CD4-positive, alpha-beta T cell treated with Interleukin-10 for 1 hour (primary cell): Measurements from ENCODE around the gene PIGA.

Experiments
- DNase-seq: peaks from one replicate; pipeline ENCODE4 v3.0.0-alpha.2; 2020

Gene PIGA

DNA sequence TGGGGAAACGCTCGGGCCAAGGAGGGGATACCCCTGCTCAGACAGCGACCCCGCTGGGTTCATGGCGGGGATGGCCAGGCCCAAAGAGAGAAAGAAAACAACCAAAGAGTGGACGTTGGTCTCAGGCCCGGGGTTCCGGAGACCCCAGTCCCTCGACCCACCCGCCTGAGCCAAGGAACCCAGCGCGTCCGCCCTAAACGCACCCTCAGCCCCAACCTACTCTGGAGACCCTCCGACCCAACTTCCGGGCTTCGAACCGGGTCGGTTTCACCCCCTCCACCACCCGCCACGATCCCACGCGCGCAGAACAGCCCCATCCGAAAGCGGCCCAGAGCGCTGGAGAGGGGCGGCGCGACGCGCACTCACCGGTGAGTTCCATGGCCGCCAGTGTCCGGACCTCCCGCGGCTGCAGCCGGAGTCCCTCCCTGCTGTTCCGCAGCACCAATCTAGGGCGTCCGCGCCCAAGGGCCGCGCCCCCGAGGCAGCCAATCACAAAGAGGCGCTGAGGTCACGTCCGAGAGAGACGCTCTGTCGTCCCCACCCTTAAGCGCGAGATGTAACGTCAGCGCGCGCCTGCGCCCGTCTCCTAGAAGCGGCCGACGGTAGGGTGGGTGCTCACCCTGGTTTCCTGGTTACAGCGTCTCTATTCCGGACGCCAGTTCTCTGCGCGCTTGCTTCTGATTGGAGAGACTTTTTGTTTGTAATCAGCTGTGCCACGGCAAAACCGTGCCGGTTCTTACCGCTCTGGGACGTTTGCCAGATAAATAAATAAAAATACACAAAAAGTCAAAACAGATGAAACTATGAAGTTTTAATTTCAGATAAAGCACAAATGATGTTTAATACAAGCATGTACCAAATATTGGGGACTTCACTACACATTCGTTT lies at the start of gene PIGA:
Gene PIGA, minus strand, starts transcription at position 389 of the 888 bp plus-strand sequence. CDS start 3,593 bp downstream, outside the sequence.
- DNase-seq = peak; percentile 94

DNA sequence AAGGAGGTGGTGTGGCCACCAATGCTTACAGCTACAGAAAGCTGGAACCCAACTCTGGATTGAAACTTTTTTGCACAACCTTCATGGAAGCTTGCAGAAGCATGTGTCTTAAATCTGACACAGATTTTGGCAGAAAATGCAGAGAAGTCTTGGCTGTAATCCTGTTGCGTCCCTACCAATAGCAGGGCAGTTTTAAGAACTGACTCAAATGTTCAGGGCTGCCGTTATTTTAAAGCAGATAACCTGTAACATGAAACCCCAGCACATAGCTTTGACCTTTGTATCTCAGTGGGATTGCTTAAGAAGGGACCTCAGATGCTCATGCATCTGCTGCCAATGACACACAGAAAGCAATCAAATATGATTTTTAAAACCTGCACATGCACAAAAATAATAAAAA lies 49.0 kb upstream of the PIGA start, which contains the start of gene VEGFD:
Gene VEGFD, minus strand, starts transcription at position 110 of the 400 bp plus-strand sequence. CDS start 467 bp downstream, outside the sequence.
- DNase-seq = no peak

DNA sequence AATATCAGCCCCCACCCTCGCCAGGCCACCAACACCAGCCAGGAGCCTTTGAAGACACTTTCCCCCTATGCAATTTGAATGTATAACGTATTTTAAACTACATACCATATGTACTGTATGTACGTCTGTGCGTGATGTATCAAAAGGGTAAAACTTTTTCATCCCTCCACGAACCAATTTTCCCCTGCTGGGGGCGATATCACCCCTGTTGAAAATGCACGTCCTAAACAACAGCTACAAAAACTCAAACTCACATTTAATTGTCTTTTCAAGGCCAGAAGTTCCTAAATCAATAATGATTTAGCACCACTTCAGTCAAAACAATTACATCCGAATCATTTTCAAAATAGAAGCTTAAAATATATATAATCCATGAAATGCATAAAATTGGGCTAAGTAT lies 47.5 kb upstream of the PIGA start:
- DNase-seq = no peak

DNA sequence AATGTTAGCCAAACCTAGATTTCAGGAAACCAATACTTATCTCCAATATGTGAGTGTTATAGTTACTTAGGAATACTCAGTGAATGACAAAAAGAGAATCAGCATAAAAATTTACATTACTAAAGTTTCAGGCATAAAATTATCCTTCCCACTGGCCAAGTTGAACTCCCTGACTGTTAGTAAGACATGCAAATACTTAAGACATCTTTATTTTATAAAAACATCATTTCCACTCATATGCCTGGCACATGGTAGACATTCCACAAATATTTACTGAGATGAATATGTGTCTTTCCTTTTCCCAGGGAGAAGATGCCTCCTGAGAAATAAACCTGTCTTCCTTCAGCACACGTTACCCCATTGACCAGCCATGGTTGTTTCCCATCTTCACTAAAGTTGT lies 41.6 kb upstream of the PIGA start:
- no peak for DNase-seq

DNA sequence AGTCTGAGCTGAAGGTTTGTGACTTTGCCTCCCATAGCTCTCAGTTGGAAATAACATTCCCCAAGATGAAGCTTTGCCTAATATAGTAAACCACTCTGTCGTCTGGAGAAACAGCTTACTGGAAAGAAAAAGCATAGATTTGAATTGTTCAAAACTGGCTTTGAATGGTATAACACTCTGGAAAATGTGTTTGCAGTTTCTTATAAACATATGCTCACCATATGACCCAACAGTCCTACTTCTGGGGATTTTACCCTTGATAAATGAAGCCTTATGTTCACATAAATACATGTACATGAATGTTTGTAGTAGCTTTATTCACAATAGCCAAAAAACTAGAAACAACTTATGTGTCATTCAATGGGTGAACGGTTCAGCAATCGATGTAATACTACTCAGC lies 38.7 kb upstream of the PIGA start:
- no peak for DNase-seq

GRCh38 chrX:15366506-15367352 lies 31.4 kb upstream of the PIGA start:
- no peak for DNase-seq

DNA sequence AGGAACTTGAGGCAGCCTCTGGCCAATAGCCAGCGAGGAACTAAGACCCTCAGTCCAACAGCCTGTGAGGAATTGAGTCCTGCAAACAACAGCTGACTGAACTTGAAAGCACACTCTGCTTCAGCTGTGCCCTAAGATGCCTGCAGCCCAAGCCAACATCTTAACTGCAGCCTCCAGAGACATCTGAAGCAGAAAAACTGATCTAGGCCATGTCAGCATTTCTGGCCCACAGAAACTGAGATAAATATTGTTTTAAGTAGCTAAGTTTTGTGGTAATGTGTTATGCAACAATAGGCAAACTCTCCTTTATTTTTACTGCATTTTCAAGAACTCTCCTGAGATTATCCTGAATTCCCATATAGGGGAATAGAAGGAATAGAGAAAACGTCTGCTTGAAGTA lies 24.4 kb upstream of the PIGA start:
- no peak for DNase-seq

GRCh38 chrX:15358533-15358932 lies 23.2 kb upstream of the PIGA start:
- no peak for DNase-seq

- DNase-seq = no peak
These were observed 21.1 kb upstream of the PIGA start for GRCh38 chrX:15356444-15356843.

DNA sequence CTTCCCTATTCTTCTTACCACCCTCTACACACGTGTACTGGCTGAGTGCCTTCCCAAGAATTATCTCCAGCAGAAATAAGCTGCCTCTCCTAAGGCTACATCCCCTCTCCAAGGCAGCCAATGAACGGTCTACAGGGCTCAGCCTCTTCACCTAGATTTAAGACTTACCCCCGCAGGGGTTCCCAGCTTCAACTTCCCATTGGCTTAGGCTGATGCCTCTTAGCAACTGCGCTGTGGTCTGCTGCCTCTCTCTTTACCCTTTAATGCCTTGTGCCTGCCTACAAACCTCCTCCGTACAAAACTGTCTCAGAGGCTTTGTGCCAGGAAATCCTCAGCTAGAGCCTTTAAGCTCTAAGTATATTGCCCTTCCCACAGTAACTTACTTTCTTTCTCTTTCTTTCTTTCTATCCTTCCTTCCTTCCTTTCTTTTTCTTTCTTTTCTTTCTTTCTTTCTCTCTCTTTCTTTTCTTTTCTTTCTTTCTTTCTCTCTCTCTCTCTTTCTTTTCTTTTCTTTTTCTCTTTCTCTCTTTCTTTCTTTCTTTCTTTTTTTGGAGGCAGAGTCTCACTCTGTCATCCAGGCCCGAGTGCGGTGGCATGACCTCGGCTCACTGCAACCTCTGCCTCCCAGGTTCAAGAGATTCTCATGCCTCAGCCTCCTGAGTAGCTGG lies 15.1 kb upstream of the PIGA start:
- DNase-seq = no peak

GRCh38 chrX:15349046-15349445 lies 13.7 kb upstream of the PIGA start:
- DNase-seq = peak; percentile 37

- DNase-seq = no peak
These were observed 10.7 kb upstream of the PIGA start for GRCh38 chrX:15345976-15346375.

DNA sequence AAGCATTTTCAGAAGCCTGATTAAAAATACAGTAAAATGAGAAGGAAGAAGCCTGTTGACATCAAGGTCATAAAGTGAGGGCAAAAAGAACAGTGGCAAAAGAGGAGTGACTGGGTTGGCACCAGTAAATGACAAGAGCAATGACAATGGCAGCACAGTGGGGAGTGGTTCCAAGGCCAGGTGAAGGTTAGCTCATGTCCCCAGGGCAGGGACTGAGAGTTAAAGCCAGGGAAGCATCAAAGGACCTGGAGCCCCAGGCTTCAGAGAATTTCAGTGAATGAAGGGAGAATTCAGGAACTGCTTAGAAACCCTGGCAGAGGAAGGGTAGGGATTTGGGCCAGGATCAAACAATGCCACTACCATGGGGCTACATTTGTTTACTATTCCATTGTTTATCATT lies 8.8 kb upstream of the PIGA start:
- no peak for DNase-seq

DNA sequence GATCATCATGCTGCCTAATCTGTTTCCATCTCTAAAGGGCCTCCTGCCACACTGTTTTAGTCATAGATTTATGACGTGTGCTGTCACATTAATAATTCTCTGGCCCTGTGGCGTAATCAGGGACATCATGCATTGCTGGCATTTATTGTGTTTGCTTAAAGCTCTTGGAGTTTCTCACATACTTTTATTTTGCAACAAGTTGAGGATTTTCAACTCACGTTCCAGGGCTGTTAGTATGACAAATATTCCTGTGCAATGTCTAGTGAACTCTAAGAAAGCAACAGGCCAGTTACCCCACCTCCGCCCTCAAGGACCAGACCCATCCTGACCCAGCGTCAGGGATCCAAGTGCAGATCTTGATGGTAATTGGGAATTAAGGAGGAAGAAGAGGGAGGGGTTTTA lies 7.8 kb upstream of the PIGA start:
- DNase-seq = no peak

- DNase-seq = no peak
These were observed 5.5 kb upstream of the PIGA start for GRCh38 chrX:15340867-15341266.

DNA sequence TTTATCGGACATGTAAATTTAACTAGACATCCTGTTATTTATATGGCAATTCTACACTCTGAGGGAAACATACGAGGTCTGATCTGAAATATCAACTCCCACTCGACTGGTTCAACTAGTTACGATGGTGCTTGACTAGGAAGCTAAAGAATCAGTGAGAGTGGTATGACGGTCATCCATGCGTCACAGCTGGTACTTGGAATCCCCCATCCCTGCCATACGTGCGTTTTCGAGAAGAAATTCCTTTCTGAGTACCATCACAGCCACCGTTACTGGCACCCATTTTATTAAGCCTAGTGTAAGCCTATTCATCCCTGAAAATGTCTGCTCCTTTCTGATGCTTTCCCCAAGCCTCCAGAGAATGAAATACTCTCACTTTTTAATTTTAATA lies 695 bp upstream of the PIGA start:
- peak; percentile 69 for DNase-seq

GRCh38 chrX:15334561-15334960 lies 762 bp downstream of the PIGA start:
- DNase-seq = peak; percentile 49

DNA sequence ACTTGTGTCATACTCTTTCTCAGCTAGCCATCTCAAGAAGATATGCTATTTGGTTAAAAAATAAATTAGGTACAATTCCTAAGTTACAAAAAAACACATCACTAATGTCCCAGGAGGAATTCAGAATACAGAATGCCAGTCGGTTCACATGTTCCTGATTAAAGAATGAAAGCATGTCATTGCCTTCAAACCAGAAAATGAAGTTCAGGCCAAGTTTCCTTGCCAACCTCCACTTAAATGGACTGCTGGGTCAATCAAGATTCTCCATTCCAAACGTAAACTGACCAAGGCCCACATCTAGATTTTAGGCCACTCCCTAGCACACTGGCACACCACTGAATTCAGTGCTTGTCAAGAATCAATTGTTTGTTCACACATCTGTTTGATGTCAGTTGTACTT lies 6.5 kb downstream of the PIGA start:
- no peak for DNase-seq

GRCh38 chrX:15328131-15328530 lies 7.2 kb downstream of the PIGA start:
- no peak for DNase-seq

DNA sequence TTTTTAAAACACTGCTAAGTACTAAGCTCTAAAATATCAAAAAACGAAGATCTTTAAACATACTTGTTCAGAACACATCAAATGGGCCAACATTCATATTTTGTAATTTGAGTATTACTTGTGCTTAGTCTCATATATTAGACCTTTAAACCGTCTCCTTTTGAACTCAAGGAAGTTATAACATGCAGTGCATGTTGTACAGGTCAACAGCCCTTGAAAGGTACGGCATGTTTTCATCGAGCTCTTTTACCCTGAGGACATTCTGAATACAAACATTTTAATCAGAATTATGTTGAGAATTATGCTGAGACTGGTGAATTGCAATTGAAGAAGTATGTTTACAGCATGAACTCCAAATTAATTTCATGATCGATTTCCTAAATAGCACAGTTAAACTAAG lies 12.9 kb downstream of the PIGA start:
- no peak for DNase-seq

DNA sequence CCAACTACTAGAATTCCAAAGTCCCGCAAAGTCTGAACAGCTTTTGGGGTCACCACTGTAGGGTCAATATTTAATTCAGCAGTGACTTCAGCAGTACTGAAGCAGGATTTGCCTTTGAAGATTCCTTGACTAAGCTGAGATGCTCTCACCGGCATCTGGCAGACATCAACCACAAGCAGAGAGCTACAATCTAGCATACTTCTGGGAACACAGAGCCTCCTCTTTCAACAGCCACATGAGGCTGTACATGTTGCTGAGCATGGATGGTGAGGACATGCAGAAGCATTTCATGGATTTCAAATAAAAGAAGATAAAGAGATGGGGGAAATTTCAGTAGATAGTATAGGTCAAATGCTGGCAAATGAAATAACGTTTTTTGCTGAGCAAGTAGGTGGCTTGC lies 13.3 kb downstream of the PIGA start:
- no peak for DNase-seq

DNA sequence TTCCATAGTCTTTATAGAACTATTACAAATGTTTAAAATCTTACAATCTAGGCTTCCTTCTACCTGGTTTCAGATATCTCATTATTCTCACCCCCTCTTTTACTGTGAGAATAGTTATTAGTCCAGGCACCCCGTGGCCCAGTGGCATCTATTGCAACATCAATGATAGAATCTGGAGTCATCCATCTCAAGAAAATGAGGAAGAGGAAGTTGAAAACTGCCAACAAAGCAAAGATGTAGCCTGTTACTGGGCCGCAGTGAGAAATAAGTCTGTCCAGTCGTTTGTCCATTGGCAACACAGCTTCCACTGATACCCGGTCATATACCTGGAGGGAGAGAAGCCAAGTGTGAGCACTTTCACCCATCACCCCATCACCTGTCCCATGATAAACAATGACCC lies 13.9 kb downstream of the PIGA start:
- peak; percentile 1 for DNase-seq

- DNase-seq = no peak
These were observed 15.0 kb downstream of the PIGA start for GRCh38 chrX:15320297-15320696.
